ENCODE measurements around the gene RANBP3L.

Gene RANBP3L

GRCh38 chr5:36276864-36277263, 24.8 kb downstream of the RANBP3L start:
- ChIA-PET POLR2A (no interaction called here), CTCF (interaction anchor here (1.3 to 6.8 kb wide), 5 partner anchors 9 to 198 kb away, joined by 3 to 55 read pairs (median 4); no protein-coding TSS in a partner anchor)
- DNase-seq (ENCODE audit: low read depth, low spot score) = no peak
- TF ChIP-seq CTCF (IDR thresholded peaks at IDR 0.05; ENCODE audit: insufficient read depth, low read length, missing control alignments) = no peak
- H3K4me3 ChIP-seq (ENCODE audit: low read depth, low read length) = no peak overlapping the region

GRCh38 chr5:36273809-36274526, 27.7 kb downstream of the RANBP3L start:
- ChIA-PET CTCF (interaction anchor here (1.1 to 6.8 kb wide), 4 partner anchors 9 to 422 kb away, joined by 3 to 55 read pairs (median 4); no protein-coding TSS in a partner anchor), POLR2A (no interaction called here)
- DNase-seq (ENCODE audit: low read depth, low spot score) = no peak
- H3K4me3 ChIP-seq (ENCODE audit: low read depth, low read length) = no peak overlapping the region
- no peak for TF ChIP-seq CTCF (IDR thresholded peaks at IDR 0.05; ENCODE audit: insufficient read depth, low read length, missing control alignments)

- no peak overlapping the region for H3K4me3 ChIP-seq (ENCODE audit: low read depth, low read length)
- POLR2A ChIA-PET = no interaction called here
- CTCF ChIA-PET = interaction anchor here (1.9 kb wide), 1 partner anchor 11 kb away, joined by 6 read pairs; no protein-coding TSS in a partner anchor
- no peak for TF ChIP-seq CTCF (IDR thresholded peaks at IDR 0.05; ENCODE audit: insufficient read depth, low read length, missing control alignments)
- DNase-seq (ENCODE audit: low read depth, low spot score) = no peak
Observed at GRCh38 chr5:36272136-36272690, 29.5 kb downstream of the RANBP3L start.

- no peak for TF ChIP-seq CTCF (IDR thresholded peaks at IDR 0.05; ENCODE audit: insufficient read depth, low read length, missing control alignments)
- ChIA-PET CTCF (interaction anchor here (0.7 to 1.4 kb wide), 4 partner anchors 30 to 126 kb away, joined by 3 to 5 read pairs (median 3); partner anchors contain the start of gene RANBP3L), POLR2A (interaction anchor here (0.7 kb wide), 1 partner anchor 133 kb away, joined by 3 read pairs; no protein-coding TSS in a partner anchor)
- H3K4me3 ChIP-seq (ENCODE audit: low read depth, low read length) = no peak overlapping the region
- no peak for DNase-seq (ENCODE audit: low read depth, low spot score)
Observed at GRCh38 chr5:36270876-36271575, 30.7 kb downstream of the RANBP3L start.

GRCh38 chr5:36270175-36270574, 31.5 kb downstream of the RANBP3L start:
- ChIA-PET CTCF (interaction anchor here (0.7 to 1.4 kb wide), 4 partner anchors 29 to 127 kb away, joined by 3 to 5 read pairs (median 3); partner anchors contain the start of gene RANBP3L), POLR2A (no interaction called here)
- TF ChIP-seq CTCF (IDR thresholded peaks at IDR 0.05; ENCODE audit: insufficient read depth, low read length, missing control alignments) = no peak
- H3K4me3 ChIP-seq (ENCODE audit: low read depth, low read length) = no peak overlapping the region
- DNase-seq (ENCODE audit: low read depth, low spot score) = no peak

- ChIA-PET CTCF (interaction anchor here (0.9 to 6.8 kb wide), 4 partner anchors 11 to 427 kb away, joined by 3 to 172 read pairs (median 4); no protein-coding TSS in a partner anchor), POLR2A (no interaction called here)
- H3K4me3 ChIP-seq (ENCODE audit: low read depth, low read length) = no peak overlapping the region
- no peak for TF ChIP-seq CTCF (IDR thresholded peaks at IDR 0.05; ENCODE audit: insufficient read depth, low read length, missing control alignments)
- DNase-seq (ENCODE audit: low read depth, low spot score) = no peak
Observed at GRCh38 chr5:36269478-36269877, 32.2 kb downstream of the RANBP3L start.
